ENCODE data around the gene MCRIP2.

MCRIP2 gene

GRCh38 chr16:658679-659571 lies 17.3 kb downstream of the MCRIP2 start:
- FAIRE-seq: no peak
- no peak for TF ChIP-seq POLR2A (IDR thresholded peaks at IDR 0.05; ENCODE audit: low read depth, low read length)
- no peak for DNase-seq (ENCODE audit: insufficient read length, low spot score)

- no peak for DNase-seq (ENCODE audit: insufficient read length, low spot score)
- no peak for TF ChIP-seq POLR2A (IDR thresholded peaks at IDR 0.05; ENCODE audit: low read depth, low read length)
- FAIRE-seq: no peak
Measured at GRCh38 chr16:659618-660017, 18.0 kb downstream of the MCRIP2 start.

GRCh38 chr16:660132-660458 lies 18.5 kb downstream of the MCRIP2 start:
- TF ChIP-seq POLR2A (IDR thresholded peaks at IDR 0.05; ENCODE audit: low read depth, low read length): no peak
- DNase-seq (ENCODE audit: insufficient read length, low spot score): no peak
- FAIRE-seq: no peak

- no peak for FAIRE-seq
- DNase-seq (ENCODE audit: insufficient read length, low spot score): no peak
- TF ChIP-seq POLR2A (IDR thresholded peaks at IDR 0.05; ENCODE audit: low read depth, low read length): no peak
Measured at GRCh38 chr16:660459-661183, 19.0 kb downstream of the MCRIP2 start.

- DNase-seq (ENCODE audit: insufficient read length, low spot score): no peak
- no peak for FAIRE-seq
- no peak for TF ChIP-seq POLR2A (IDR thresholded peaks at IDR 0.05; ENCODE audit: low read depth, low read length)
Measured at GRCh38 chr16:661184-661821, 19.7 kb downstream of the MCRIP2 start.

- no peak for DNase-seq (ENCODE audit: insufficient read length, low spot score)
- no peak for TF ChIP-seq POLR2A (IDR thresholded peaks at IDR 0.05; ENCODE audit: low read depth, low read length)
- FAIRE-seq: no peak
Measured at GRCh38 chr16:662095-662494, 20.5 kb downstream of the MCRIP2 start.

GRCh38 chr16:662597-662996 lies 21.0 kb downstream of the MCRIP2 start:
- DNase-seq (ENCODE audit: insufficient read length, low spot score) (no peak), FAIRE-seq (no peak)
- TF ChIP-seq POLR2A (IDR thresholded peaks at IDR 0.05; ENCODE audit: low read depth, low read length): no peak

GRCh38 chr16:666572-666971 lies 24.9 kb downstream of the MCRIP2 start:
- FAIRE-seq: no peak
- TF ChIP-seq POLR2A (IDR thresholded peaks at IDR 0.05; ENCODE audit: low read depth, low read length): no peak
- no peak for DNase-seq (ENCODE audit: insufficient read length, low spot score)

GRCh38 chr16:667113-667779 lies 25.6 kb downstream of the MCRIP2 start:
- no peak for FAIRE-seq
- TF ChIP-seq POLR2A (IDR thresholded peaks at IDR 0.05; ENCODE audit: low read depth, low read length): no peak
- no peak for DNase-seq (ENCODE audit: insufficient read length, low spot score)

GRCh38 chr16:667780-668518 lies 26.3 kb downstream of the MCRIP2 start, which contains the start of gene RHOT2:
TSS of gene RHOT2 (plus strand) at chr16:668132. CDS start at chr16:668200, 68 bp downstream.
- TF ChIP-seq POLR2A (IDR thresholded peaks at IDR 0.05; ENCODE audit: low read depth, low read length): peak; percentile 81
- no peak for FAIRE-seq
- DNase-seq (ENCODE audit: insufficient read length, low spot score): peak; percentile 95

GRCh38 chr16:668519-669171 lies 27.0 kb downstream of the MCRIP2 start:
- no peak for FAIRE-seq
- no peak for DNase-seq (ENCODE audit: insufficient read length, low spot score)
- no peak for TF ChIP-seq POLR2A (IDR thresholded peaks at IDR 0.05; ENCODE audit: low read depth, low read length)

- DNase-seq (ENCODE audit: insufficient read length, low spot score) (no peak), FAIRE-seq (no peak)
- no peak for TF ChIP-seq POLR2A (IDR thresholded peaks at IDR 0.05; ENCODE audit: low read depth, low read length)
Measured at GRCh38 chr16:669666-670065, 28.0 kb downstream of the MCRIP2 start.
